Measurements from ENCODE around the gene FAM47E. TPM values are rescaled to one million over a fixed set of nuclear protein-coding genes. Genes with fewer than 3 reads are reported as not detected.

Gene FAM47E
- total and polyA plus RNA-seq, 2 donors (not counting 3 experiments of a cell fraction or from before 2014, with no cell fraction given): 0.11 TPM; not detected in 1

DNA sequence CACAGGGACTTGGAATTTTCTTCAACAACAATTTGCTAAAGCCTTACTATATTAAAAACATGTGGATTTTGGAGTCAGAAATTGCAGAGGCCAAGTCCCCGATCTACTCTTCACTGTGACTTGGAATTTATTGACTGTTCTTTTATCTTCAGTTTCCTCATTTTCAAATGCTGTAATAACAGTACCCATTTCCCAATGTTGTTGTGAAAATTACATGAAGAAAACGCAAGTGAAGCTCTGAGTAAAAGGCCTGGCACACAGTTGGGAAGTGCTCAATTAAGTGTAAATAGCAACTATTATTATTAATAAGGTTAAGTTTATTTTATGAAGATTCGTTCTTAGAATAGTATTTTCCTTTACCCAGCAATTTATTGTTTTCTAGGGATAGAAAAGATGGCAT is 70.7 kb downstream of the FAM47E start:
- POLR2A ChIA-PET: no interaction called here
- no TSS peak for BruUV-seq (replicated peaks)
- DNase-seq (ENCODE audit: low read depth, low spot score): no peak

DNA sequence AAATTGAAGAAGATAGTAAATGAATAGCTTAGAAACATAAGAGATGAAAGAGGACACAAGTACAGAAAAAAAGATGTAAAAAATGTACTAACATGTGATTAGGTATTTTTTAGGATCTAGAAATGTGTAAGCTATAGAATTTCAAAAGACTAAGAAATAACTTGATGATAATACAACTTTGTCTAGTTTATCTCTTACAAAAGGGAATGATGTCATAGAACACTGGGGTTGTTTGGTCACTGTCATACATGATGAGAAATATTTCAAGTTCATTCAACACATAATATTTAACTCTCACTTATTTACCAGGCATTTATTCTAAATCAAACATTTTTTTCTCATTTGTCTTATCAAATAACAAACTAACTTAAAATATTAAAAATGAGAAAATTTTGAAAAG is 73.6 kb downstream of the FAM47E start:
- CTCF ChIA-PET: interaction anchor here (1.1 kb wide), 1 partner anchor 146 kb away, joined by 4 read pairs; no protein-coding TSS in a partner anchor
- POLR2A ChIA-PET: no interaction called here
- intact Hi-C loops (cut with micrococcal nuclease): no loop called here

More for the DNA sequence above, 70.7 kb downstream of the FAM47E start:
- Histone ChIP-seq H3K36me3 (ENCODE audit: control insufficient read depth in 2 of 2, extremely low read depth in 1 of 2, insufficient read depth in 2 of 2, low read length in 2 of 2) (no peaks in the 10 kb centered on the region), H3K9me3 (replicated peaks; ENCODE audit: control insufficient read depth, insufficient read depth, low read length) (no peaks in the 10 kb centered on the region), H4K20me1 (replicated peaks; ENCODE audit: control insufficient read depth, extremely low read depth, insufficient read depth, low read length) (no peaks in the 10 kb centered on the region), H3K27ac (ENCODE audit: insufficient read depth, low read depth, low read length) (no peak overlapping the region), H3K9me1 (replicated peaks; ENCODE audit: control insufficient read depth, extremely low read depth, insufficient read depth, low read length) (no peaks in the 10 kb centered on the region), H3K9ac (replicated peaks; ENCODE audit: extremely low read depth, insufficient read depth, low read length) (no peak overlapping the region), H3K4me2 (ENCODE audit: insufficient read depth, low read length) (no peak overlapping the region), H3K27me3 (ENCODE audit: control insufficient read depth in 2 of 2, insufficient read depth in 2 of 2, low read length in 2 of 2) (peaks cover 0 to 5% of the 10 kb centered on the region in 2 experiments), H3K4me3 (replicated peaks in 1 of 3; ENCODE audit: insufficient read depth in 1 of 3, low read depth in 1 of 3, low read length in 3 of 3) (no peak overlapping the region), H3K79me2 (ENCODE audit: control insufficient read depth, insufficient read depth, low read length) (no peaks in the 10 kb centered on the region), H3K4me1 (ENCODE audit: control insufficient read depth, extremely low read depth, insufficient read depth, low read length) (no peaks in the 10 kb centered on the region), H2AFZ (ENCODE audit: low read depth, low read length) (no peak overlapping the region)
- no peak for FAIRE-seq
- CTCF ChIA-PET: no interaction called here
- dilution Hi-C loops (cut with MboI; ENCODE audit: extremely low pct_ligation_motif_present, low sequenced_read_pairs): no loop called here
- TF ChIP-seq GATA2 (IDR thresholded peaks at IDR 0.05; ENCODE audit: insufficient read depth, insufficient read length, low read depth, low read length) (no peak), JUN (IDR thresholded peaks at IDR 0.05; ENCODE audit: borderline replicate concordance, insufficient read depth, insufficient read length, low read depth) (no peak), MYC (IDR thresholded peaks at IDR 0.05; ENCODE audit: low read depth, low read length) (no peak), FOS (IDR thresholded peaks at IDR 0.05; ENCODE audit: borderline replicate concordance, insufficient read depth, low read length) (no peak)
- TF ChIP-seq, protein P1, sequence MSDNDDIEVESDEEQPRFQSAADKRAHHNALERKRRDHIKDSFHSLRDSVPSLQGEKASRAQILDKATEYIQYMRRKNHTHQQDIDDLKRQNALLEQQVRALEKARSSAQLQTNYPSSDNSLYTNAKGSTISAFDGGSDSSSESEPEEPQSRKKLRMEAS (IDR thresholded peaks at IDR 0.05; ENCODE audit: insufficient read depth, insufficient read length): no peak
- intact Hi-C loops (cut with micrococcal nuclease): no loop called here

More for the DNA sequence above, 73.6 kb downstream of the FAM47E start:
- Histone ChIP-seq H3K9ac (replicated peaks; ENCODE audit: extremely low read depth, insufficient read depth, low read length) (no peak overlapping the region), H3K4me2 (ENCODE audit: insufficient read depth, low read length) (no peak overlapping the region), H3K4me1 (ENCODE audit: control insufficient read depth, extremely low read depth, insufficient read depth, low read length) (no peaks in the 10 kb centered on the region), H3K4me3 (replicated peaks in 1 of 3; ENCODE audit: insufficient read depth in 1 of 3, low read depth in 1 of 3, low read length in 3 of 3) (no peak overlapping the region), H4K20me1 (replicated peaks; ENCODE audit: control insufficient read depth, extremely low read depth, insufficient read depth, low read length) (no peaks in the 10 kb centered on the region), H3K27ac (ENCODE audit: insufficient read depth, low read depth, low read length) (no peak overlapping the region), H3K9me1 (replicated peaks; ENCODE audit: control insufficient read depth, extremely low read depth, insufficient read depth, low read length) (no peaks in the 10 kb centered on the region), H3K27me3 (ENCODE audit: control insufficient read depth in 2 of 2, insufficient read depth in 2 of 2, low read length in 2 of 2) (peaks cover 1% of the 10 kb centered on the region in 2 experiments), H3K79me2 (ENCODE audit: control insufficient read depth, insufficient read depth, low read length) (no peaks in the 10 kb centered on the region), H3K36me3 (ENCODE audit: control insufficient read depth in 2 of 2, extremely low read depth in 1 of 2, insufficient read depth in 2 of 2, low read length in 2 of 2) (no peaks in the 10 kb centered on the region), H2AFZ (ENCODE audit: low read depth, low read length) (no peak overlapping the region), H3K9me3 (replicated peaks; ENCODE audit: control insufficient read depth, insufficient read depth, low read length) (no peaks in the 10 kb centered on the region)
- DNase-seq (ENCODE audit: low read depth, low spot score): no peak
- no peak for TF ChIP-seq POLR2A (IDR thresholded peaks at IDR 0.05; ENCODE audit: low read depth, low read length)
- no peak for TF ChIP-seq FOS (IDR thresholded peaks at IDR 0.05; ENCODE audit: borderline replicate concordance, insufficient read depth, low read length)
- TF ChIP-seq, protein P1 (IDR thresholded peaks at IDR 0.05; ENCODE audit: insufficient read depth, insufficient read length): no peak
- no peak for TF ChIP-seq JUN (IDR thresholded peaks at IDR 0.05; ENCODE audit: borderline replicate concordance, insufficient read depth, insufficient read length, low read depth)
- no peak for TF ChIP-seq EZH2 (IDR thresholded peaks at IDR 0.05; ENCODE audit: borderline replicate concordance, low read depth, low read length, severe bottlenecking)
- TF ChIP-seq MYC (IDR thresholded peaks at IDR 0.05; ENCODE audit: low read depth, low read length): no peak
- TF ChIP-seq POLR2AphosphoS5 (IDR thresholded peaks at IDR 0.05; ENCODE audit: insufficient read depth, low read depth, low read length): no peak
- TF ChIP-seq, protein P2, sequence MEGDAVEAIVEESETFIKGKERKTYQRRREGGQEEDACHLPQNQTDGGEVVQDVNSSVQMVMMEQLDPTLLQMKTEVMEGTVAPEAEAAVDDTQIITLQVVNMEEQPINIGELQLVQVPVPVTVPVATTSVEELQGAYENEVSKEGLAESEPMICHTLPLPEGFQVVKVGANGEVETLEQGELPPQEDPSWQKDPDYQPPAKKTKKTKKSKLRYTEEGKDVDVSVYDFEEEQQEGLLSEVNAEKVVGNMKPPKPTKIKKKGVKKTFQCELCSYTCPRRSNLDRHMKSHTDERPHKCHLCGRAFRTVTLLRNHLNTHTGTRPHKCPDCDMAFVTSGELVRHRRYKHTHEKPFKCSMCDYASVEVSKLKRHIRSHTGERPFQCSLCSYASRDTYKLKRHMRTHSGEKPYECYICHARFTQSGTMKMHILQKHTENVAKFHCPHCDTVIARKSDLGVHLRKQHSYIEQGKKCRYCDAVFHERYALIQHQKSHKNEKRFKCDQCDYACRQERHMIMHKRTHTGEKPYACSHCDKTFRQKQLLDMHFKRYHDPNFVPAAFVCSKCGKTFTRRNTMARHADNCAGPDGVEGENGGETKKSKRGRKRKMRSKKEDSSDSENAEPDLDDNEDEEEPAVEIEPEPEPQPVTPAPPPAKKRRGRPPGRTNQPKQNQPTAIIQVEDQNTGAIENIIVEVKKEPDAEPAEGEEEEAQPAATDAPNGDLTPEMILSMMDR (IDR thresholded peaks at IDR 0.05; ENCODE audit: extremely low read depth in 1 of 2, insufficient read depth in 1 of 2, low read depth in 1 of 2, low read length in 2 of 2): no peak
- no peak for TF ChIP-seq GATA2 (IDR thresholded peaks at IDR 0.05; ENCODE audit: insufficient read depth, insufficient read length, low read depth, low read length)
- FAIRE-seq: no peak
- dilution Hi-C loops (cut with MboI; ENCODE audit: extremely low pct_ligation_motif_present, low sequenced_read_pairs): no loop called here
- no TSS peak for BruUV-seq (replicated peaks)

Measured in endothelial cell of umbilical vein (primary cell).